Panc1 (cell line): ENCODE measurements around the gene LRP3. TPM values are rescaled to one million over a fixed set of nuclear protein-coding genes. Genes with fewer than 3 reads are reported as not detected.

Experiments used
- ATAC-seq: fragments of 200-7000 bp; cut with Tn5 transposase; 2 replicates; pipeline ENCODE4 v1.9.1; 2020; ENCODE audit warnings: mild to moderate bottlenecking, moderate library complexity
- BruUV-seq: library from RNA; stranded (reverse); fragments of 400-500 nt; replicated peaks from 2 replicates; lab custom pipeline; 2021; lab: Mats Ljungman, UMichigan
- CTCF ChIA-PET: fragments of 300-600 bp; sonication (Branson Sonifier 250); formaldehyde crosslinking; loops from one replicate; lab custom pipeline; 2022; ENCODE audit warnings: antibody characterized with exemption; lab: Charles Lee
- POLR2A ChIA-PET: fragments of 300-600 bp; sonication (Branson Sonifier 250); formaldehyde crosslinking; loops from one replicate; lab custom pipeline; 2022; ENCODE audit warnings: antibody characterized with exemption; lab: Charles Lee
- DNase-seq: peaks from one replicate; pipeline ENCODE4 v3.0.0-alpha.2; 2010; ENCODE audit warnings: low read depth, low spot score
- H3K27ac ChIP-seq: 2 replicates; pipeline ENCODE4 v1.5.1; 2011; ENCODE audit warnings: mild to moderate bottlenecking, low read length, inconsistent platforms
- H3K27me3 ChIP-seq: fragments of 200-500 bp; sonication (Bioruptor generic); 2 replicates; pipeline ENCODE4 v1.6.0; 2014; ENCODE audit warnings: low read length, inconsistent platforms; ENCODE audit not compliant: control insufficient read depth, insufficient read depth
- H3K36me3 ChIP-seq: fragments of 200-500 bp; sonication (Bioruptor generic); 2 replicates; pipeline ENCODE4 v1.5.1; 2014; ENCODE audit warnings: inconsistent platforms, mild to moderate bottlenecking, low read length, moderate library complexity; ENCODE audit not compliant: control insufficient read depth, insufficient read depth
- H3K4me1 ChIP-seq: 2 replicates; pipeline ENCODE4 v1.5.1; 2011; ENCODE audit warnings: inconsistent platforms, mild to moderate bottlenecking, low read length, moderate library complexity; ENCODE audit not compliant: control insufficient read depth, insufficient read depth
- H3K4me3 ChIP-seq, 2 experiments: 2 replicates each; pipeline ENCODE4 v1.5.1; 2011 to 2012; ENCODE audit warnings: low read depth in 2 of 2, low read length in 2 of 2, mild to moderate bottlenecking in 2 of 2, inconsistent platforms in 1 of 2, moderate library complexity in 1 of 2
- H3K9me3 ChIP-seq: fragments of 200-500 bp; sonication (Bioruptor generic); 2 replicates; pipeline ENCODE4 v1.5.1; 2014; ENCODE audit warnings: low read depth, mild to moderate bottlenecking, inconsistent platforms, low read length, moderate library complexity; ENCODE audit not compliant: control insufficient read depth, insufficient read depth
- POLR2AphosphoS5 ChIP-seq: IDR thresholded peaks from 2 replicates; pipeline ENCODE4 v1.6.1; 2012; ENCODE audit warnings: mild to moderate bottlenecking, low read depth, low read length, moderate library complexity
- SIN3A ChIP-seq: IDR thresholded peaks from 2 replicates; pipeline ENCODE4 v1.6.1; 2012; ENCODE audit warnings: low read depth, mild to moderate bottlenecking, low read length, moderate library complexity, borderline replicate concordance; ENCODE audit not compliant: insufficient read depth
- TCF7L2 ChIP-seq: IDR thresholded peaks from 2 replicates; pipeline ENCODE4 v1.6.1; 2011; ENCODE audit warnings: mild to moderate bottlenecking, low read depth, low read length, inconsistent platforms
- in situ Hi-C: cut with HindIII; loops from 2 replicates; pipeline ENCODE4 v1.10.0; 2016; ENCODE audit warnings: low sequenced_read_pairs, low pct_unique_long_range_greater_than_20kb
- intact Hi-C: fragments of 100-400 bp; cut with micrococcal nuclease; formaldehyde crosslinking; loops from one replicate; pipeline ENCODE4 v1.10.0; 2022; ENCODE audit not compliant: unreplicated experiment
- total RNA-seq: library from RNA; stranded (reverse); gene quantifications from one replicate; pipeline ENCODE4 v1.2.1, GENCODE V29; 2021; ENCODE audit not compliant: unreplicated experiment
- TF ChIP-seq, protein P1 (sequence below), 2 experiments: IDR thresholded peaks; 2 replicates each; pipeline ENCODE4 v1.6.1; 2011 to 2012; ENCODE audit warnings: low read depth in 2 of 2, control low read depth in 1 of 2, low read length in 1 of 2, mild to moderate bottlenecking in 1 of 2, moderate library complexity in 1 of 2; ENCODE audit not compliant: insufficient read depth in 1 of 2
- TF ChIP-seq, protein P2 (sequence below): fragments of 450-650 bp; IDR thresholded peaks from 2 replicates; pipeline ENCODE4 v1.5.1; 2017; ENCODE audit warnings: mild to moderate bottlenecking

The LRP3 gene
- total RNA-seq, 1 experiment from 2014 or later = 28.6 TPM

DNA sequence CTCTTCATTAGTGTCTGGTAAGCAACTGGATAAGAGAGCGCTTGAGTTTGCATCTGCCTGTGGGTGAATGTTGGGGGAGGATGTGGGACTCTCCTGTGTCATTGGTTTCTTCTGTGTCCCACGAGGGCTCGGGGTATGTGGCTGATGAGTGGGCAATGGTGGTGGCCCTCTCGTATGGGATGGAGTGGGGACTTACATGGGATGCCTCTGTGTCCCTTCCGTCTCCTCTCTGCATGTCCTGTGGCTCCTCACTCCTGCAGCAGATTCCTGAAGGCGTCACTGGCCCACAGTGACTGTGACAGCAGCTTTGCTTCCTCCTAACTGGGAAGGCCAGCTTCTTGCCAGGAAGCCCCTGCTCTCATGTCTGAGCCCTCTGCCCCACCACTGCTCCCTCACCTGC, 2.6 kb upstream of the LRP3 start:
- no peak overlapping the region for H3K4me3 ChIP-seq
- intact Hi-C loops (no loop called here), in situ Hi-C loops (no loop called here)
- ATAC-seq (no peak), DNase-seq (no peak)
- no peaks in the 10 kb centered on the region for H3K9me3 ChIP-seq
- no TSS peak for BruUV-seq
- CTCF ChIA-PET = interaction anchor here (0.6 kb wide), 1 partner anchor 9 kb away, joined by 4 read pairs; no protein-coding TSS in a partner anchor
- TF ChIP-seq, protein P1, sequence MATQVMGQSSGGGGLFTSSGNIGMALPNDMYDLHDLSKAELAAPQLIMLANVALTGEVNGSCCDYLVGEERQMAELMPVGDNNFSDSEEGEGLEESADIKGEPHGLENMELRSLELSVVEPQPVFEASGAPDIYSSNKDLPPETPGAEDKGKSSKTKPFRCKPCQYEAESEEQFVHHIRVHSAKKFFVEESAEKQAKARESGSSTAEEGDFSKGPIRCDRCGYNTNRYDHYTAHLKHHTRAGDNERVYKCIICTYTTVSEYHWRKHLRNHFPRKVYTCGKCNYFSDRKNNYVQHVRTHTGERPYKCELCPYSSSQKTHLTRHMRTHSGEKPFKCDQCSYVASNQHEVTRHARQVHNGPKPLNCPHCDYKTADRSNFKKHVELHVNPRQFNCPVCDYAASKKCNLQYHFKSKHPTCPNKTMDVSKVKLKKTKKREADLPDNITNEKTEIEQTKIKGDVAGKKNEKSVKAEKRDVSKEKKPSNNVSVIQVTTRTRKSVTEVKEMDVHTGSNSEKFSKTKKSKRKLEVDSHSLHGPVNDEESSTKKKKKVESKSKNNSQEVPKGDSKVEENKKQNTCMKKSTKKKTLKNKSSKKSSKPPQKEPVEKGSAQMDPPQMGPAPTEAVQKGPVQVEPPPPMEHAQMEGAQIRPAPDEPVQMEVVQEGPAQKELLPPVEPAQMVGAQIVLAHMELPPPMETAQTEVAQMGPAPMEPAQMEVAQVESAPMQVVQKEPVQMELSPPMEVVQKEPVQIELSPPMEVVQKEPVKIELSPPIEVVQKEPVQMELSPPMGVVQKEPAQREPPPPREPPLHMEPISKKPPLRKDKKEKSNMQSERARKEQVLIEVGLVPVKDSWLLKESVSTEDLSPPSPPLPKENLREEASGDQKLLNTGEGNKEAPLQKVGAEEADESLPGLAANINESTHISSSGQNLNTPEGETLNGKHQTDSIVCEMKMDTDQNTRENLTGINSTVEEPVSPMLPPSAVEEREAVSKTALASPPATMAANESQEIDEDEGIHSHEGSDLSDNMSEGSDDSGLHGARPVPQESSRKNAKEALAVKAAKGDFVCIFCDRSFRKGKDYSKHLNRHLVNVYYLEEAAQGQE (IDR thresholded peaks at IDR 0.05; ENCODE audit: insufficient read depth in 1 of 2, low read depth in 2 of 2, low read length in 1 of 2) = no peak
- TF ChIP-seq TCF7L2 (no peak), POLR2AphosphoS5 (no peak), SIN3A (no peak)
- TF ChIP-seq, protein P2, sequence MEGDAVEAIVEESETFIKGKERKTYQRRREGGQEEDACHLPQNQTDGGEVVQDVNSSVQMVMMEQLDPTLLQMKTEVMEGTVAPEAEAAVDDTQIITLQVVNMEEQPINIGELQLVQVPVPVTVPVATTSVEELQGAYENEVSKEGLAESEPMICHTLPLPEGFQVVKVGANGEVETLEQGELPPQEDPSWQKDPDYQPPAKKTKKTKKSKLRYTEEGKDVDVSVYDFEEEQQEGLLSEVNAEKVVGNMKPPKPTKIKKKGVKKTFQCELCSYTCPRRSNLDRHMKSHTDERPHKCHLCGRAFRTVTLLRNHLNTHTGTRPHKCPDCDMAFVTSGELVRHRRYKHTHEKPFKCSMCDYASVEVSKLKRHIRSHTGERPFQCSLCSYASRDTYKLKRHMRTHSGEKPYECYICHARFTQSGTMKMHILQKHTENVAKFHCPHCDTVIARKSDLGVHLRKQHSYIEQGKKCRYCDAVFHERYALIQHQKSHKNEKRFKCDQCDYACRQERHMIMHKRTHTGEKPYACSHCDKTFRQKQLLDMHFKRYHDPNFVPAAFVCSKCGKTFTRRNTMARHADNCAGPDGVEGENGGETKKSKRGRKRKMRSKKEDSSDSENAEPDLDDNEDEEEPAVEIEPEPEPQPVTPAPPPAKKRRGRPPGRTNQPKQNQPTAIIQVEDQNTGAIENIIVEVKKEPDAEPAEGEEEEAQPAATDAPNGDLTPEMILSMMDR = no peak
- POLR2A ChIA-PET = no interaction called here
- H3K36me3 ChIP-seq = no peaks in the 10 kb centered on the region; the same call in 1 of the 2 replicates
- no peak overlapping the region for H3K27ac ChIP-seq
- peaks cover 14% of the 10 kb centered on the region for H3K4me1 ChIP-seq
- no peaks in the 10 kb centered on the region for H3K27me3 ChIP-seq

DNA sequence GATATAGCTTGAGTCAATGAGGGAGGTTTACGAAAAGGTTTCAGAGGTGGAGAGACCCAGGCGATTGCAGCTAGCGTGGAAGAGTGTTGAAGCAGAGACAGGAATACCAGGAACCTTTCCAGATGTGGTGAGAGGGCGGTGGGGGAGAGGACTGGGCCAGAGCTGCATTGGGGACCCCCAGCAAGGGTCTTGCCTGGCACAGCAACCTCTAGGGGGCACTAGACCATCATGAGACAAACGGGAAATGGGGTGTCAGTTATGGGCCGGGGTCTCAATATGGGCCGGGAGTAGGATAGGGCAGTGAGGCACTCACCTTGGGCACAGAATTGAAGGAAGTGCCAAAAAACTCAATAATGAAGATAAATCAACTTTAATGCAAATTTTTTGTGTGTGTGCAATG, 2.1 kb upstream of the LRP3 start:
- in situ Hi-C loops = no loop called here
- CTCF ChIA-PET = interaction anchor here (0.6 to 0.7 kb wide), 3 partner anchors 9 to 227 kb away, joined by 3 to 4 read pairs (median 3); no protein-coding TSS in a partner anchor
- ATAC-seq (no peak), DNase-seq (no peak)
- no TSS peak for BruUV-seq
- Histone ChIP-seq H3K36me3 (no peaks in the 10 kb centered on the region; the same call in 1 of the 2 replicates), H3K27me3 (no peaks in the 10 kb centered on the region), H3K4me1 (peaks cover 10% of the 10 kb centered on the region), H3K4me3 (no peak overlapping the region), H3K27ac (no peak overlapping the region), H3K9me3 (no peaks in the 10 kb centered on the region)
- intact Hi-C loops = no loop called here
- POLR2A ChIA-PET = no interaction called here
- no peak for TF ChIP-seq TCF7L2

DNA sequence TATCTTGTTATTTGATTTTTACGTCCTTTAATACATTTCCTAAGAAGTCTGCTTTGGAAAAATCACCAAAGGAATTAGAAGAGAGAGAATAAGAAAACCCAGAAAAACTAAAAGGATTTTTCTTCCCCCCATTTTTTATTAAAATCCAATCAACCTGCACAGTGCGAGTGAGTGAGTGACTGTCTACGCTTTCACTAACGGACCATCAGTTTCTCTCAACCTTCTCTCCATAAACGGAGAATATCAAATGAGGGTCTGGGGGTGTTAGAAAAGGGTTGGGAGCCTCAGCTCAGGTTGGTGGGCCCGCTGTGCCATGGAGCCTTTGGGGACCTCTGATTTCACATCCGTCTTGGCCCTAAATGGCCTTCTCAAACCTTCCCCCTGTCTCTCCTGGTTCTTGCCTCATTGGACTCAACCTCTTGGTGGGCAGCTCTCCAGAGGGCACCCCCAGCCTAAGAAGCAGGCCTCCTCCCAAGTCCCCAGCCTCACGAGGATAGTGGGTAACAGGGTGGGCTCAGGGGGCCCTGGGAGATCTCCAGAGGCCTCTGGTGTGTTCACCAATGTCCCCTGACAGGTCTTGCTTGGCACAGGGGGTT, 763 bp upstream of the LRP3 start:
- TF ChIP-seq, protein P1 (IDR thresholded peaks at IDR 0.05; ENCODE audit: insufficient read depth in 1 of 2, low read depth in 2 of 2, low read length in 1 of 2) = no peak
- TF ChIP-seq SIN3A = no peak
- TF ChIP-seq TCF7L2 = no peak
- TF ChIP-seq, protein P2 = no peak
- TF ChIP-seq POLR2AphosphoS5 = no peak
- ChIA-PET POLR2A (no interaction called here), CTCF (no interaction called here)
- peaks cover 10% of the 10 kb centered on the region for H3K4me1 ChIP-seq
- DNase-seq = no peak
- H3K36me3 ChIP-seq = no peaks in the 10 kb centered on the region; the same call in 1 of the 2 replicates
- ATAC-seq = no peak
- H3K9me3 ChIP-seq = no peaks in the 10 kb centered on the region
- BruUV-seq = no TSS peak
- H3K27me3 ChIP-seq = no peaks in the 10 kb centered on the region
- H3K27ac ChIP-seq = 0 out of 2 replicates have a peak overlapping the region, but pooled peaks have one; percentile 13
- in situ Hi-C loops = no loop called here
- intact Hi-C loops = no loop called here
- peak overlapping the region; percentile 24 to 29; a peak in 2 of 4 replicates for H3K4me3 ChIP-seq
